ENCODE data around the gene SETD6. TPM values are rescaled to one million over a fixed set of nuclear protein-coding genes. Genes with fewer than 3 reads are reported as not detected.

The SETD6 gene
- total and polyA plus RNA-seq, 4 donors, result 18.2 to 49.4 (median 25.4) TPM

GRCh38 chr16:58499092-58499511 is 16.2 kb upstream of the SETD6 start:
- 84% methylated on average over 8 of the region's 10 CpGs for WGBS (ENCODE audit: insufficient coverage)
- no peak overlapping the region for H3K4me3 ChIP-seq (ENCODE audit: low read depth, low read length)
- H3K27me3 ChIP-seq (ENCODE audit: control insufficient read depth, insufficient read depth, low read length), result no peaks in the 10 kb centered on the region
- H3K9me3 ChIP-seq (ENCODE audit: control insufficient read depth, insufficient read depth, low read length), result no peaks in the 10 kb centered on the region
- DNase-seq (ENCODE audit: low read depth in 4 of 6, low spot score in 6 of 6), result no peak
- H3K36me3 ChIP-seq (ENCODE audit: control insufficient read depth, insufficient read depth, low read length), result peaks cover 31% of the 10 kb centered on the region
- peak overlapping the region; percentile 79 for H3K27ac ChIP-seq (ENCODE audit: low read depth, low read length)
- H3K4me1 ChIP-seq (ENCODE audit: control insufficient read depth, insufficient read depth, low read length), result peaks cover 99% of the 10 kb centered on the region

- WGBS (ENCODE audit: insufficient coverage), result 12% methylated on average over 22 of the region's 24 CpGs
- peak in 5 of 6 donors; percentile 86 to 99 (median 96) for DNase-seq (ENCODE audit: low read depth in 4 of 6, low spot score in 6 of 6)
- Histone ChIP-seq H3K27me3 (ENCODE audit: control insufficient read depth, insufficient read depth, low read length) (no peaks in the 10 kb centered on the region), H3K36me3 (ENCODE audit: control insufficient read depth, insufficient read depth, low read length) (peaks cover 36% of the 10 kb centered on the region), H3K9me3 (ENCODE audit: control insufficient read depth, insufficient read depth, low read length) (no peaks in the 10 kb centered on the region), H3K4me3 (ENCODE audit: low read depth, low read length) (peak within 1 kb of the TSS; percentile 69), H3K27ac (ENCODE audit: low read depth, low read length) (peak within 1 kb of the TSS; percentile 84), H3K4me1 (ENCODE audit: control insufficient read depth, insufficient read depth, low read length) (peaks cover 95% of the 10 kb centered on the region)
Observed at GRCh38 chr16:58499615-58500351, 15.5 kb upstream of the SETD6 start, which contains the start of gene NDRG4. TSS of gene NDRG4 (plus strand) at chr16:58500143. CDS start at chr16:58500249, 106 bp downstream.

DNA sequence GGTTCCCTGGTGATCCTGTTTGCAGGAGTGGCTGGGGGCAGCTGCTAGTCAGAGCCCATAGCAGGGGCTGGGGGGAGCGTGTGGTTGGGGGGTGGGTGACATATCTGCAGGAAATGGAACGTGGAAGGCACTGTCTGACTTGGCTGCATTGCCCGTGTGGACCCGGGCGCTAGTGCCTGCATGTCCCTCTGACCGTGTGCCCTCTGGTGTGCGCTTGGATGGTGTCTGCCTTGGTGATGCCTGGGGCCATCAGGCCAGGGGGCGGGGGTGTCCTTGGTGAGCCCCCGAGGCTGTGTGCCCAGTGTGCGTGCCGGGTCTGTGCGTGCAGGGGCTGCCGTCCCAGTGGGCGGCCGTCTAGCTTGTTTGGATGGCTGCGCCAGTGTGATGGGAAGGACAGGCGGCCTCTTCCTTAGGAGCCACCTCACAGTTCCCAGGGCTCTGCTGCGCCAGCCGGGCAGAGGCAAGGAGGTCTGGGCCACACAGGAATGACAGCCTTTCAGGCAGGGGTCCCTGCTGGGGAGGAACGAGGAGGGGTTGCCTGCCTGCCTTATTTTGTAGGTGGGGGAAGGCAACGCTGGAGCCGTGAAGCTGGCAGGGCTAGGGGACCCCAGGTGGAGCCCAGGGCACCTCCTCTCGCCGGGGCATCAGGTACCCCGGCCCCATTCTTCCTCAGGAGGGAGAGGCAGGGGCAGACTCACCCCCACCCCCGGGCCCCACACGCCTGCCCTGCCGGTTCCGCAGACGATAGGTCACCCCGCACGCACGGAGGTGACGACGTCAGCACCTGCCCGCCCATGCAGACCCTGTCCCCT is 14.7 kb upstream of the SETD6 start:
- WGBS (ENCODE audit: insufficient coverage), result 2% methylated on average over 35 of the region's 36 CpGs
- Histone ChIP-seq H3K27me3 (ENCODE audit: control insufficient read depth, insufficient read depth, low read length) (no peaks in the 10 kb centered on the region), H3K36me3 (ENCODE audit: control insufficient read depth, insufficient read depth, low read length) (peaks cover 36% of the 10 kb centered on the region), H3K9me3 (ENCODE audit: control insufficient read depth, insufficient read depth, low read length) (no peaks in the 10 kb centered on the region), H3K27ac (ENCODE audit: low read depth, low read length) (peak overlapping the region; percentile 84), H3K4me3 (ENCODE audit: low read depth, low read length) (peak overlapping the region; percentile 69), H3K4me1 (ENCODE audit: control insufficient read depth, insufficient read depth, low read length) (peaks cover 87% of the 10 kb centered on the region)
- DNase-seq (ENCODE audit: low read depth in 4 of 6, low spot score in 6 of 6), result peak in 2 of 6 donors; percentile 59 to 61

- 7% methylated on average over 38 of the region's 42 CpGs for WGBS (ENCODE audit: insufficient coverage)
- Histone ChIP-seq H3K4me3 (ENCODE audit: low read depth, low read length) (peak overlapping the region; percentile 69), H3K9me3 (ENCODE audit: control insufficient read depth, insufficient read depth, low read length) (no peaks in the 10 kb centered on the region), H3K4me1 (ENCODE audit: control insufficient read depth, insufficient read depth, low read length) (peaks cover 78% of the 10 kb centered on the region), H3K36me3 (ENCODE audit: control insufficient read depth, insufficient read depth, low read length) (peaks cover 44% of the 10 kb centered on the region), H3K27me3 (ENCODE audit: control insufficient read depth, insufficient read depth, low read length) (no peaks in the 10 kb centered on the region), H3K27ac (ENCODE audit: low read depth, low read length) (peak overlapping the region; percentile 84)
- DNase-seq (ENCODE audit: low read depth in 4 of 6, low spot score in 6 of 6), result peak in 3 of 6 donors; percentile 70 to 93 (median 90)
Observed at GRCh38 chr16:58501242-58502131, 13.8 kb upstream of the SETD6 start.

- H3K9me3 ChIP-seq (ENCODE audit: control insufficient read depth, insufficient read depth, low read length), result no peaks in the 10 kb centered on the region
- no peak overlapping the region for H3K27ac ChIP-seq (ENCODE audit: low read depth, low read length)
- peak overlapping the region; percentile 12 for H3K4me3 ChIP-seq (ENCODE audit: low read depth, low read length)
- DNase-seq (ENCODE audit: low read depth in 4 of 6, low spot score in 6 of 6), result no peak
- H3K36me3 ChIP-seq (ENCODE audit: control insufficient read depth, insufficient read depth, low read length), result peaks cover 53% of the 10 kb centered on the region
- 74% methylated on average over 7 of the region's 8 CpGs for WGBS (ENCODE audit: insufficient coverage)
- H3K4me1 ChIP-seq (ENCODE audit: control insufficient read depth, insufficient read depth, low read length), result peaks cover 73% of the 10 kb centered on the region
- H3K27me3 ChIP-seq (ENCODE audit: control insufficient read depth, insufficient read depth, low read length), result no peaks in the 10 kb centered on the region
Observed at GRCh38 chr16:58502217-58502921, 12.9 kb upstream of the SETD6 start.

DNA sequence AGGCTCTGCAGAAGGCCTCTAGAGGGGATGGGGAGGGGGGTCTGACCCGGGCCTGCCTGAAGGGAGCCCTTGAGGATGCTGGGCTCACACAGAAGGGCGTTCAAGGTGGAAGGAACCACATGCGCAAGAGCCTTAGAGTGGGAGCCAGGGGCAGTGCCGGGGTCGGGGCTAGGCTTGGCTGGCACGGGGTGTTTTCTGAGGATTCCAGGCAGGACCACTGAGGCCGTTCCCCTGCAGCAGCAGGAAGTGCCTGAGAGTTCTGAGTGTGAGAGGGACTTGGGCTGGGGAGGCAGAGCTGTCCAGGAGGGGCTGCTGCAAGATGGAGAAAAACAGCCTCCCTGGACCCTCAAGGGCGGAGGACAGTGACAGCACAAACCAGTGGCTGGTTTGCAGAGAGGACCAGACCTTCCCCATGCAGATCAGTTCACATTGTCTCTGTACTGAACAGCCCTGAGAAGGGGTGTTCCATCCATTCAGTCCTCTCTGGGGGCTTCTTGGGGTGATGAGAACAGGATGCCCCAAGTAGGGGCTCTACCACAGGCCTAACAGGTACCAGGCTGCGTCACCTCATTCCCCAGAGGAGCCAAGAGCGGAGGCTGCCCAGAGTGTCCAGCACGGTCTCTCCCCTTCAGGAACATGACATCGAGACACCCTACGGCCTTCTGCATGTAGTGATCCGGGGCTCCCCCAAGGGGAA is 12.0 kb upstream of the SETD6 start:
- Histone ChIP-seq H3K36me3 (ENCODE audit: control insufficient read depth, insufficient read depth, low read length) (peaks cover 58% of the 10 kb centered on the region), H3K27me3 (ENCODE audit: control insufficient read depth, insufficient read depth, low read length) (no peaks in the 10 kb centered on the region), H3K9me3 (ENCODE audit: control insufficient read depth, insufficient read depth, low read length) (no peaks in the 10 kb centered on the region), H3K4me3 (ENCODE audit: low read depth, low read length) (no peak overlapping the region), H3K27ac (ENCODE audit: low read depth, low read length) (no peak overlapping the region), H3K4me1 (ENCODE audit: control insufficient read depth, insufficient read depth, low read length) (peaks cover 63% of the 10 kb centered on the region)
- DNase-seq (ENCODE audit: low read depth in 4 of 6, low spot score in 6 of 6), result no peak
- 93% methylated on average over 14 of the region's 14 CpGs for WGBS (ENCODE audit: insufficient coverage)

GRCh38 chr16:58503863-58504688 is 11.2 kb upstream of the SETD6 start:
- no peak for DNase-seq (ENCODE audit: low read depth in 4 of 6, low spot score in 6 of 6)
- Histone ChIP-seq H3K36me3 (ENCODE audit: control insufficient read depth, insufficient read depth, low read length) (peaks cover 62% of the 10 kb centered on the region), H3K27me3 (ENCODE audit: control insufficient read depth, insufficient read depth, low read length) (no peaks in the 10 kb centered on the region), H3K4me1 (ENCODE audit: control insufficient read depth, insufficient read depth, low read length) (peaks cover 56% of the 10 kb centered on the region), H3K9me3 (ENCODE audit: control insufficient read depth, insufficient read depth, low read length) (no peaks in the 10 kb centered on the region), H3K4me3 (ENCODE audit: low read depth, low read length) (no peak overlapping the region), H3K27ac (ENCODE audit: low read depth, low read length) (no peak overlapping the region)
- WGBS (ENCODE audit: insufficient coverage), result 95% methylated on average over 16 of the region's 21 CpGs

All from spinal cord (tissue), 10 donors.